HPDE6-E6E7 (cell line): ENCODE results near the gene POU2F3.

Source experiments
- DNase-seq: peaks from one replicate; pipeline ENCODE4 v3.0.0; 2011; ENCODE audit warnings: missing footprints; ENCODE audit errors: extremely low spot score

POU2F3 gene

DNA sequence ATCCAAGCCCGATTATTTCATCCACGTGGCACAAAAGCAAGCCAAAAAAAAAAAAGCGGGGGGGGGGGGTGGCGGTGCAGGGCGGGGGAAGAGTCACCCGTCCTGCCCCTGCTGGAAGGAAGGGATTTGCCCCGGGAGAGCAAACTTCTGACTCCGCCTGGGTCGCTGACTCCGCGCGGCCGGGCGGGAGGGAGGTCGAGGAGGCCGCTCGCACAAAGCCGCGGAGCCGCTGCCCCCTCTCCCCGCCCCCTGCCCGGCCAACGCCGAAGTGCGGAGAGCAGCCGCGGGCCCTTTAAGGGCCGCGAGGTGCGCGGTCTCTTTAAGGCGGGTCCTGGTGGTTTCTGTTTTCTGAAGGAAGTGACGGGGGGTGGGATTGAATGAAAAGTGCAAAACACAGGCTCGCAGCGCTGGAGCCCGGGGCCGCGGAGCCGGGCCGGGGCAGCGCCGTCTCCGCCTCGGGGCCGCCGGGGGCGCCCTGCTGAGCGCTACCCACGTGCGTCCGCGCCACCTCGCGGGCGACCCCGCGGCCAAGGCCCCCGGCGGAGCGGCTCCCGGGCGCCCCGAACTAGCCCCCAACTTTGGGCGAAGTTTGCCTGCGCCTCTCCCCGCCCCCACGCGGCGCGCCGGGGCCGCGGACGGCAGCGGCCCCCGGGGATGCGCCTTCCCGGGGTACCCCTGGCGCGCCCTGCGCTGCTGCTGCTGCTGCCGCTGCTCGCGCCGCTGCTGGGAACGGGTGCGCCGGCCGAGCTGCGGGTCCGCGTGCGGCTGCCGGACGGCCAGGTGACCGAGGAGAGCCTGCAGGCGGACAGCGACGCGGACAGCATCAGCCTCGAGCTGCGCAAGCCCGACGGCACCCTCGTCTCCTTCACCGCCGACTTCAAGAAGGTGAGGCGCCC, 29.1 kb upstream of the POU2F3 start, which contains the start of gene OAF:
TSS of gene OAF (plus strand) at position 407 of the 896 bp plus-strand sequence. CDS start at position 655, 248 bp downstream.
- DNase-seq, result peak; percentile 76

DNA sequence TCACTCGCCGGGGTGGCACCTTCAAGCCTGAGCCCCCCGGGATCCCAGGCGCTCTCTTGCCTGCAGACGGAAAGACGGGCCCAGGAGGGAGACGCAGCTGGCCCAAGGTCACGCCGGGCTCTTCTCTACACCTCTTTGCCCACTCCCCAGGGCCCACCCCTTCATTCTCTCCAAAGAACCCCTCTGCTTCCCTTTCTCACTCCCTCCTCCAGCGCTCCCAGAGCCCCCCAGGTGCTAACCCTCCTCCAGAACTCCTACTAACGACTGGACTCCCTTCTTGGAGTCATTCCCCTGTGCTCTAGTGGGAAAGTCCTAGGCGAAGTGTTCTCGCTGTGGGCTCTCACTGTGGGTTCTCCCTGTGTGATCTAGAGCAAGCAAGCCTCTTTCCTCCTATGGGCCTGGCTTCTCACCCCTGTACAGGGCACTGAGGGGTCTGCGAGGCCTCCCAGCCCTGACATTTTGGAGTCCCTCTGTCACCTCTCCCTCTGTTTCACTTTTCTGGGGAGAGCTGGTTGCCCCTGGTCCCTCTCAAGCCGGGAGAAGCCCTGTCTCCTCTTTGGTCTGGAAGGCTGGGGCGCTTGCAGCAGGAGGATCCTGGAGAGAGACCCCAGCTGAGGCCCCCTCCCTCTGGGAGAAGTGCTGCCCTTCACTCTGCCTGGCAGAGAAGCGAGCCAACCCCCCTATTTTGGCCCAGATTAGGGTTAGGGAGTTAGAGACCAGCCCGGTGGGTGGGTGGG, 28.2 kb upstream of the POU2F3 start:
- DNase-seq, result no peak

DNA sequence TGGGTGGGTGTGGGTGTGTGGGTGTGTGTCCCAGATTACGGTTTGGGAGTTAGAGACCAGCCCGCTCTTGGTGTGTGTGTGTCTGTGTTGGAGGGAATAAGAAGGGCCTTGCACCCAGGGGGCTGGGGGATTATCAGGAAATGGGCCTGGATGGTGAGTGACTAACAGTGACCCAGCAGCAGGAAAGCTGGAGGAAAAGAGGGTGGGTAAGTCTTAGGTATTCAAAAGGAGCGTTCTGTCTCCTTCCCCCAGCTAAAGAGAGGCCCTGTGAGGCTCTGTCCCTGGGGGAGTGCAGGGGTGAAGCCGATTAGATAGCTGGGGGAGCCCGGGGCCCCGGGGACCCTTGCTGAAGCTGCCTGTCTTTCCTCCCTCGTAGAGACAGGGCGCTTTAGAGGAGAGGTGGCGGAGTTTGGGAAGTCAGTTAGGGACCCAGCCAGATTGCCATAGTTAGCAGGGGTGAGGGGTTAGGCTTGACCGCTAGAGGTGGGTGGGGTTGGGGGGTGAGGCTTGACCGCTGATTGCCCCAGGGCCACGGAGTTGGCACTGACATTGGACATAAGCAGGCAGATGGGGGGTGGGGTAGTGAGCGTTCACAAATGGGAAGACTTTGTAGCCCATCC, 27.6 kb upstream of the POU2F3 start:
- DNase-seq, result no peak

DNA sequence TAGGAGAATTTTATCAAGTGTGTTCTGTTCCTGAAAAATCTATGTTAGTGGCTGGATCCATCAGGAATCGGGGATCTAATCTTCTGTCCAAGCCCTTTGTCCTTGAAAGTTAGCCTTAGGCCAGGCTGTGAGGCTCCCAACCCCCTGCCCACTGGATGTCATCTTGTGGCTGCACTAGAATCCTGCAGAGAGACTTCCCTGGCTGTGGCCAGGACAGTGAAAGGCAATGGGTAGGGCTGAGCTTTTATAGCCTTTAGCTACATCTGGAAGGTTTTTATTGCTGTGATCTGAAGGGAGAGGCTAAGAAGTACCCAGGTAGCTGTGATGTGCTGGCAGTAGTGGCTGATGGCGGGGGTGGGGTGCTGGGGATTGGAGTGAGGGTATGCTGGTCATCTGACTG, 27.0 kb upstream of the POU2F3 start:
- DNase-seq, result no peak

DNA sequence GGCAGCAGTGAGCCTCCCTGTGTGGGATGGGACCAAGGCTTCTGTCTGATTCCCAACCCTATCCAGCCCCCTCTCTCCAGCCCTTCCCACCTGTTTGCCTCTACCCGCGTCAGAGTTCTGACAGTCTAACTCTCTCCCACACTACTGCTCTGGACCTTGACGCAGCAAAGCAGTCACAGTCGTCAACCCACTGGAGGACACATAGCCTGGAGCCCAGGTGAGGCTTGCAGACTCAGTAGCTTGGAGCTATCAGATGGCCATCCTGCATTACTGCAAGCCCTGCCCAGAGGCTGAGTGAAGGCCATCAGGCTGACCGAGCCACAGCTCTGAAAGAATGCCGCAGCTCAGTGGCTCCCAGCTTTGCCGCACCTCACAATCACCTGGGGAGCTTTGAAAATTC, 25.4 kb upstream of the POU2F3 start:
- DNase-seq, result no peak

DNA sequence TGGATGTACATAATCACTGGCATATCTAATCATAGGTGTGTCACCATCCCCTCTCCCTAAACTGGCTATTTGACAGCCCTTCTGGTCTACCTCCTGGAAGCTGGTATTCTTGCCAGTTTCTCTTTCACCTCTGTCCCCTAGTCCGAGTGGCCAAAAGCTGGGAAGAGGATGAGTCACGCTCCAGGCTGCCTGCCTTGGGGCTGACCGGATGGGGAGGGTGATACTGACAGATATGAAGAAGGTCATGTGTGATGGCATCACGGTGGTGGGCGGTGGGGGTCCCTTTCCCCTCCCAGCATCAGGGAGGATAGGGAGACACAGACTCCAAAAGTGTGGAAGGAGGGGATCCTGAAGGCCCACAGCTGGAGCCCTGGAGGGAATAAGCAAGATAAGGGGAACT, 24.3 kb upstream of the POU2F3 start:
- DNase-seq, result no peak

DNA sequence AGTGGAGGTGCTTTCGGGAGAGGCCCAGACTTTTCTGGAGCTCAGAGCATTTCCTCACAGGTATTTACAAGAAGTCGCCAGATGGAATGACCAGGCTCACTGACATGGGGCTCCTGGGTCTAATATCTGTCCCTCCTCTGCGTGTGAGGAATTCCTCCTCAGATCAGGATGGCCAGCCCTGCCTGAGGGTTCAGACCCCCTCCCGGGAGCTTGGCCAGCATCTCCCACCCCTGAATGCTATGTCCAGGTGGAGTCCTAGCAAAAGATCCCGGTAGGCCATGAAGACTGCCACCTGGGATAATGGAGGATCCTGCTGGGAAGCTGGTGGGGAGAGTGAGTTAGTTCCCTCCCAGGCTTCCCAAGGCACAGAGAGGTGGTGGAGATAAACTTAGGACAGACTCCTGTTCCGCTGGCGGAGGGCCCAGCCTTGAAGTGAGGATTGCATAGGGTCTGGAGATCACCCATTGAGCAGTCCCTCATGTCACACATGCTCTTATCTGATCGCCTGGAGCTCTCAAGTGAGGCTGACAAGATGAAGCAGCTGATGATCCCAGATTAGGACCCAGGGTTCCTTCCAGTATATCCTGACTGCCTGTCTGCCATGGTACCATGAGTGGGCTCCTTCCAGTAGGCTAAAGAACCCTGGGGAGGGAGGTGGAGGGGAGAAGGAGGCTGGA, 23.4 kb upstream of the POU2F3 start:
- DNase-seq, result no peak

DNA sequence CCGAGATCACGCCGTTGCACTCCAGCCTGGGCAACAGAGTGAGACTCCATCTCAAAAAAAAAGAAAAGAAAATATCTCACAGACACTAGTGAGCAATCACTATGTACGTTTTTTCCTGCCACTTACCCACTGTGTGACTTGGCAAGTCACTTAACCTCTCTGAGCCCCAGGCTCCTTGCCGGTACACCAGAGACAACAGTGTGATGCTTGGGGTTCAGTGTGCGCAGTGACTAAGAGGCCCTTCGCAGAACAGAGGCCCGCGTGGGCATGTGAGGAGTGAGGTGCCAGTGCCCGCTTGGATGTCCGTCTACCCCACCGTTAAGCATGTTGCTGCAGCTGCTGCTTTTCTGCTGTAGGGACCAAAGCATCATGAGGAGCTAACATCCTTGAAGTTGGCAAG, 22.4 kb upstream of the POU2F3 start:
- DNase-seq, result no peak

DNA sequence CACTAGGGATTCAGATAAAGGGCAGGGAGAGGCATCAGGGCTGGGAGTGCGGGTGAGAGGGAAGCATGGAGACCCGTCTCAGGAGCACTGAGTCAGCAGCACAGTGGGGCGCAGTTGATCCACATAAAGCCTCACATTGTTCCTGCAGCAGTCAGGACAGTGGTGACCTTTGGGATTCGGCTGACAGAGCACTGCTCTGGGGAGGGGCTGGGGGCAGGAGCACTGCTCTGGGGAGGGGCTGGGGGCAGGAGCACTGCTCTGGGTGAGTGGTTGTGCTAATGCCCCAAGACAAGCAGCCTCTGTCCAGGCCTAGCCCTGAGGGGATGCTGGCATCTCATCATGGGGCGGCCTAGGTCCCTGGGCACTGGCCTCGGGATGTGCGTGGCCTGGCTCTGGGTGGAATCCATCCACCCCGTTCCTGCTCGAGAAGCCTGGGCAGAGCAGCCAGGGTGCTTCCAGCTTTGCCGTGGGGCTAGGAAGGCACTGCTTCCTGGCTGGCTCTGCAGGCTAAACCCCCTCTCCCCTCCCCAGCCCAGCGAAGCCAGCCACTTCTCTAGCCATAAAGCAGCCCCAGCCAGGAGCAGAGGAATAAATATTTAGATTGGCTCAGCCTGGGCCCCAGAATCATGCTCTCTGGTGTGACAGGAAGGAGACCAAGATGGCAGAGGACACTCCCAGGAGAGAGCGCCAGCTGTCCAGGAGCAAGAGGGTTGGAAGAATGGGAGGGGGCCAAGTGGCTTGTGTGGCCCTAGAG, 21.8 kb upstream of the POU2F3 start:
- DNase-seq, result no peak

DNA sequence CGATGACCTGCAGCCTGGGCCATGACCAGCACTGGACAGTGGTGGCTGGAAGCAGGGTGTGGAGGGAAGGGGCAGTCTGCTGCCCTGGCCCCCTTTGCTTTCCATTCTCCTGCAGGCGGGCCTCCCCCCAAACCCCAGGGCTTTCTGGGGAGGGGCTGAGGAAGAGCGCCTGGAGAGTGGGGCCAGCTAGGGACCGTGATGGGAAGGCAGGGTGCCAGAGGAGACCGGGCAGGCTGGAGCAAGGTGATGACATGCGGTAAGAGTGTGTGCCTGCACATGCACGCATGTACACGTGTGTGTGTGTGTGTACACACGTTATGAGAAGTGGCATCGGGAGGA, 21.3 kb upstream of the POU2F3 start:
- DNase-seq, result no peak

DNA sequence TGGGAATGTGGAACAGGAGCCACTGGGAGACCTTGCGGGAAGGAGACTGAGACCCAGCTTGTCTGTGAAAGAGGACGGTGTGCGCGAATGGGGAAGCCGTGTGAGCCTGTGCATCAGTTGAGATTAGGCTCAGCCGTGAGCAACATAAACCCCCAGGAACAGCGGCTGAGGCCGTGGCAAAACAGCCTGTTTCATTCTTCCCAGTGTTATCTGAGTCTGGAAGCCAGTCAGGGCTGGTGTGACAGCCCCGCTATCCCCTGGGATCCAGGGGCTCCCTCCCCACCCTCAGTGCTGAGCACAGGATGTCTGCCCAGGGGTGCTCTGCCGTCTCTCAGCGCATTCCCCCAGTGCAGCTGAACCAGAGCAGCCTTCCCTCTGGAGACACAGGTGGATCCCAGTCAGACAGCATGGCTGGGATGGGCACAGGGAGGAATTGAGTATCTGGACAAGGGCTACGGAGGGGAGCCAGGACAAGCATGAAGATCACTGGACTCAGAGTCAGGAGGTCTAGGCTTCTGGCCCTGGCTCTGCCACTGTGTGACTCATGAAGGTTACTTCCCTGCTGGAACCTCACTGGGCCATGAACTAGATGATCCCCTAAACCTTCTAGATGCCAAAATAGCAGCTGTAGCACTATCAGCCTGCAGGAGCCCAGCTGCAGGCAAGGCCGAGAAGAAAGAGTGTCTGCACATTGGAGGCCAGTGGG, 20.6 kb upstream of the POU2F3 start:
- no peak for DNase-seq

DNA sequence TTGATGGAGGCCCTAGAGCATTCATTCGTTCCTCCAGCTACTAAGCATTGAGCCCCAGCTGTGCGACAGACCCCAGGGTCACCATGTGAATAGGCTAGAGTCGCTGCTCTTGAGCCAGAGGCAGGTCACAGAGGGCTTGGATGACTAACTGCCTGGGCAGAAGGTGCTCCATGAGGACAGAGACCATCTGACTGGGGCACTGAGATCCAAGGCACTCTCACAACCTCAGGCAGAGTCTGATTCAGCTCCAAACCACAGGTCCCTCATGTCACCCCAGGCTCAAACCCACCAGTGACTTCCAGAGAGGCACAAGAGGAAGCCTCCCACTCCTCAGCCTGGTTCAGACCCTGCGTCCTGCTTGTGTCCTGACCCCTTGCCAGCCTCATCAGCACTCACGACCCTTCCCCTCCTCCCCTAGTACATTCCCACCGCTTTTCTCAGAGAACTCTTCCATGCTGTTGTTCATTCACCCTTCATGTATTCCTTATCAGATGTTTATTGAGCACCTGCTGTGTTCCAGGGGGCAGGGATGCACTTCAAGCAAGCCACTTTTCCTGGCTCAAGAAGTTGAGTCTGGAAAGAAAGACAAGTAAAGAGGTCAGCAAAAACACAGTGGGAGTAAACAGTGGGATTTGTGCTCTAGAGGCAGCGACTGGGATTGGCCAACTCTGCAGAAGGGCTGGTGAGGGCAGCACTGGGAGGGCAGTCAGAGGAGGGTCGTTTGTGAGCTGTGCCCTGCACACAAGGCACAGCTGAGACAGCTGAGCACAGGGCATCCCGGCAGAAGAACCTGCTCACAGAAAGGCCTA, 19.8 kb upstream of the POU2F3 start:
- DNase-seq, result no peak

DNA sequence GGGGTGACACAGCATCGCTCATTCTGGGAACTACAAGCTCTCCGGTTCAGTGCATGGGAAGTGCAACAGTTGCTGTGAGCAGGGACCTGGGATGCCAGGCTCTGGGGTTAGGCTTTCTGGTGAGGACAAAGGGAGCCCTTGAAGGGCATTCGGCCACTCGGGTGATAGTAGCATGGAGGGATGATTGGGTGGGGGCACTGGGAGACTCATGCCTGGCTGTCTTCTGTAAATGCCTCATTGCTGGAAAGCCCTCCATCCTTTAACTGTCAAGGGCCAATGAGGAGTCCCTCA, 19.2 kb upstream of the POU2F3 start:
- DNase-seq, result no peak

DNA sequence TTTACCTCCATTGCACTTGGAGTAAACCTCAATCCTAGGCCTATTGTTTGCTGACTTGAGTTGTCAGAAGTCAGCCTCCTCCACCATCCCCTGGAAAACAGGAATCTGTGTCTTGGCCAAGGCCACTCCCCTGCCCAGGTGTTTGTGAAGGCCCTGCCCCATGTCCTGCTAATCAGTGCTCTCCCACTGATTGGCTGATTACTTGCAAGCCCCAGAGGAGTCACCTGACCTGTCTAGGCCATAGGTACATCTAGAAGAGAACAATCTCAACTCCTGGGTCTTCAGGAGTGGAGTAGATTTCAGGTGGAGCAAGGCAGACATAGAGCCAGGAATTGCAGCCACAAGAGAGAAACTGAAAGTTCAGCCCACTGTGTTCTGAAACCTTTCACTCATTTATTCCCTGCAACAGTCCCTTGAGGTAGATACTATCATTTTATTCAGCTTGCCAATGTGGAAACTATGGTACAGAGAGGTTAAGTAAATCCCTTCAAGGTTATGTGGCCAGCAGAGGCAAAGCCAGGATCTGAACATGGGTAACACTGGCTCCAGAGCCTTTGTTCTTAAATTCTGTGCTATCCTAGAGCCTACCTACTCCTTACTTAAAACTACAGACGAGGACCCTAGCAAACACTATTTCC, 18.7 kb upstream of the POU2F3 start:
- no peak for DNase-seq

DNA sequence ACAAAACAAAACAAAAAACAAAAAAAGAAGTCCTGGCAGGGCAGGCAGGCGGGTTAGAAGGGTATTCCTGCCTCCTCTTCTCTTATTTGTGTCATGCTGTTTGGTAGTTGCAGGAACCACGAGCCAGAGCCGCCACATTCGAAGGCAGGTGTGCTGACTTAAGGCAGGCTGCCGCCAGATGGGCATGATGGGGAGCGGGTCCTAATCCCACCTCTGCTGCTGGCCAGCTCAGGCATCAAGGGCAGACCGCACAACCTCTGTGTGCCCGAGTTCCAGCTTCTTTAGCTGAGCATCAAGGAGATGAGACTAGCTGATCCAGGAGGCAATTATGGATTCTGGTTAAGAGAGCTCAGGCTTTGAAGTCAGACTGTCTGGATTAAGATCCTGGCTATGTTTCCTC, 17.0 kb upstream of the POU2F3 start:
- no peak for DNase-seq

DNA sequence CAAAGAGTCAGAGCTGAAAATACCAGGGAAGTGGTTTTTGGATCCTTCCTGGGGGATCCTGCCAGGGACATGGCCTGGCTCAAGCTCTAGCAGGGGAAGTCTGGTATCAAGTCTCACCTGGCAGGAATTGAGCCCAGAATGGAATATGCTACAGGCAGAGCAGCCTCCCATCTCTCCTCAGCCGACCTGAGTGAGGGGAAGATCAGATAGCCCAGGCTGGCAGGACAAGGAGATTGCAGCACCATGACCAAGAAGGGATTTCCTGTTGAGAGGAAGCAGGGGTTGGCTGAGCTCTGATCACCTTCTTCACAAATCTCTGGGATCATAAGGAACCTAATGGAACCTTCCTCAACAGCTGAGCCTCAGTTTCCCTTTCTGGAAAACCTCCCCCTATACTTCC, 16.1 kb upstream of the POU2F3 start:
- DNase-seq, result no peak

DNA sequence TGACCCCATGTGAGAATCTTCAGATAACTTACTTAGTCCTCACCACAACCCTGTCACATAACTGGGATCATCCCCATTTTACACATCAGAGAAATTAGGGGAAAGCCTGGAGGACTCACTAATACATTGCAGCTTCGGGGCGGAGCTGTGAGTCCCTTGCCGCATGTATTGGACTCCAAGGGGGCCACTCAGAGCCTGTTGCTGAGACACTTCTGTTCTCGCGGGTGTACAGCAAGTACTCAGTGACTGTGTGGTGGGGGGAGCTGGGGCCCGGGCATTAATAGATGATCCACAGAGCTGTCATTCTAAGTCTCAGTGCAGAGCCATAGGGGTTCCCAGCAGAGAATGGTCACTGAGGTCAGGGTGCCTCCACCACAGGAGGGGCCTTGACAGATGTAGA, 15.6 kb upstream of the POU2F3 start:
- no peak for DNase-seq

DNA sequence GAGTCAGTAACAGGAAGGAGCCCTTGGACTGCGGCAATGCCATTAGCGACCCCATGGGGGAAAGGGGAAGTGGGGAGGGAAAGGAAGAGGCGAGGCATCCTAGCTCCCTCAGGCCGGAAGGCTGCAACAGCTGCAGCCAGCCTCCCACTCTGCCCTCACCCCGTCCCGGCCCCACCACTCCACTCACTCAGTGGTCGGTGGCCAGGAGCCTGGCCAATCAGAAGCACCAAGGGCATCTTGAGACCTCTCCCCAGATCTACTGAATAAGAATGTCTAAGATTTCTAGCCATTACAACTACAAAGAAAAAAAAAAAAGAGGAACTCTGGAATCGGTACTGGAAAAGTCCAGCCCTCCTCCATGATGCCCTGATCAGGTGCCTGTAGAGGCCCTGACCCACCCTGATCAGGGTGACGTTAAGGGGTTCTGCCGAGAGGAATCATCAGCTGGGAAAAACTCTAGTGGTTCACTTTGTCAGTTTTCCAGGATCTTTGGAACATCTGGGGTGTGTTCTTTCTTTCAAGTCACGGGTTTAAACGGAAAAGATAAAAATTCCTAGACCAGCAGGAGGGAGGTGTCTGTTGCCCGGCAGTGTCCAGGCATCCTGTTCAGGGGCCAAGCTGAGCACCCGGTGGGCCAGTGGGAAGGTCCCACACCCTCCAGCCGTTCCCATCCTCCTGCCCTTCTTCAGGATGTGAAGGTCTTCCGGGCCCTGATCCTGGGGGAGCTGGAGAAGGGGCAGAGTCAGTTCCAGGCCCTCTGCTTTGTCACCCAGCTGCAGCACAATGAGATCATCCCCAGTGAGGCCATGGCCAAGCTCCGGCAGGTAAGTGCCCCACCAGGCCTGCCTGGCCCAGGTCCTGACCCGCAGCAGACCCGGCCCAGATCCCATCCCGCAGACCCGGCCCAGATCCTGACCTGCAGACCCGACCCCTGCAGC, 14.7 kb upstream of the POU2F3 start:
- no peak for DNase-seq

DNA sequence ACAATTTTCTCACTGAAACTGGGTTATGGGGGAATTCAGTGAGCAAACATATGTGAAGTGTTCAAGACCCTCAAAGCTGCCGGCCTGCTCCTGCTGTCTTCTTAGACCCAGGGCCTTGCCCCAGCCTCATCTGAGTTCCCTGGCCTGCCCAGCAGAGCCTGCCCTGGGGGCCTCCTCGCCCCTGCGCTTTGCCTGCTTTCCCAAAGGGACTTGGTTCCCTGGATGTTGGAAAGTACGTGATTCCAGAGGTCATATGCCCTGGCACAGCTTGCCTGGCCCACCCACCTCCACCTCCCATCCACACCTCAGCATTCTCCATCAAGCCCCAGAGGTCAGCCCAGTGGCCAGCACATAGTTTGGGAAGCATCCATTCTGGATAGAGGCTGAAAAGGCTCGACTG, 13.7 kb upstream of the POU2F3 start:
- no peak for DNase-seq
